Heart left ventricle (tissue), 16 donors: ENCODE results near the gene NDUFS1. TPM values are rescaled to one million over a fixed set of nuclear protein-coding genes. Genes with fewer than 3 reads are reported as not detected.

Experiments
- ATAC-seq, 4 donors: fragments of 200-7000 bp; cut with Tn5 transposase; one replicate each; pipeline ENCODE4 v1.9.1; 2020 to 2022; ENCODE audit warnings: moderate library complexity in 4 of 4, mild to moderate bottlenecking in 3 of 4, moderate number of reproducible peaks in 1 of 4
- DNase-seq, 5 donors: peaks; one replicate each; pipeline ENCODE4 v3.0.0-alpha.2; 2020
- H3K27ac ChIP-seq, 12 donors: fragments of 200-600 bp; sonication (generic) in 4 of 12; one replicate each; pipeline versions ENCODE4 v1.5.0 to v1.8.0; 2016 to 2022; ENCODE audit warnings: mild to moderate bottlenecking in 2 of 12
- H3K27me3 ChIP-seq, 9 donors: fragments of 200-600 bp; sonication (generic) in 2 of 9; one replicate each; pipeline versions ENCODE4 v1.5.1 to v1.8.0; 2016 to 2022; ENCODE audit warnings: mild to moderate bottlenecking in 3 of 9
- H3K36me3 ChIP-seq, 9 donors: fragments of 200-600 bp; sonication (generic) in 2 of 9; one replicate each; pipeline versions ENCODE4 v1.5.0 to v1.8.0; 2018 to 2022; ENCODE audit warnings: mild to moderate bottlenecking in 2 of 9
- H3K4me1 ChIP-seq, 12 donors: fragments of 200-600 bp; sonication (generic) in 4 of 12; one replicate each; pipeline versions ENCODE4 v1.5.0 to v1.8.0; 2016 to 2022; ENCODE audit warnings: mild to moderate bottlenecking in 3 of 12
- H3K4me3 ChIP-seq, 12 donors: fragments of 200-600 bp; sonication (generic) in 4 of 12; one replicate each; pipeline versions ENCODE4 v1.5.0 to v1.8.0; 2017 to 2022; ENCODE audit warnings: mild to moderate bottlenecking in 9 of 12, moderate library complexity in 4 of 12
- H3K9me3 ChIP-seq, 12 donors: fragments of 200-600 bp; sonication (generic) in 4 of 12; one replicate each; pipeline versions ENCODE4 v1.5.0 to v1.8.0; 2016 to 2022; ENCODE audit warnings: mild to moderate bottlenecking in 1 of 12
- POLR2A ChIP-seq, 2 donors: fragments of 450-650 bp; IDR thresholded peaks; one replicate each; pipeline ENCODE4 v1.6.1; 2017; ENCODE audit warnings: antibody characterized with exemption in 2 of 2, mild to moderate bottlenecking in 2 of 2, moderate library complexity in 2 of 2
- WGBS, 4 donors: extraction: QIAGEN DNeasy Blood & Tissue Kit in 2 of 4; methylation state at CpG; one replicate each; pipeline versions ENCODE4 v1.1.5 to v1.1.7; 2013 to 2018; 5-methylcytosine and 5-hydroxymethylcytosine counted together
- intact Hi-C, 10 donors: fragments of 100-400 bp; cut with DNase I; formaldehyde crosslinking; loops; one replicate each; pipeline versions ENCODE4 v1.11.1 to v1.14.2; 2022
- polyA plus RNA-seq, 2 donors: library from polyadenylated mRNA; stranded (reverse); fragments of 200-250 nt; gene quantifications; one replicate each; pipeline ENCODE4 v1.2.3, GENCODE V29; 2013
- total RNA-seq, 9 donors: library from RNA; depleted of rRNA in 2 of 9; stranded (reverse); fragments of >200 nt in 2 of 9; fragmentation: NEBNext Ultra II Directional in 3 of 9; extraction: Animal tissue kit (Norgen Biotek cat#: 25700) in 3 of 9; gene quantifications; one replicate each; pipeline versions ENCODE4 v1.1.0 to v1.2.4, GENCODE V29; 2016 to 2023
- TF ChIP-seq, protein P1 (sequence below), 12 donors: fragments of 200-600 bp; sonication (generic) in 4 of 12; IDR thresholded peaks; one replicate each; pipeline versions ENCODE4 v1.5.0 to v1.8.0; 2018 to 2022; ENCODE audit warnings: antibody characterized with exemption in 12 of 12, mild to moderate bottlenecking in 5 of 12
- donor health status: ischemic (EF 13 %, LVEDD 7.1; RV severe dilation, severe dysfunction).
- donor health status: healthy with polysubstance abuse.
- donor health status: DM: no; HTN: yes; CAD: no.
- donor health status: DM: no; HTN: no; CAD: no.
- donor health status: ischemic (EF 25% LVEDD 6.9; RV normal size, moderate dysfunction).
- donor health status: ischemic (EF 25% LVEDD 5.7; RV mildly dilated, moderate dysfunction).
- donor health status: healthy.
- donor health status: DM: yes; HTN: yes; CAD: no.
- donor health status: ischemic (EF 35%, LVEDD 5.7; RV mildly dilated, moderate dysfunction).
- donor health status: nonischemic (EF 11% LVEDD 7.7; RV severe dilation, severe dysfunction).
- donor health status: DM: yes; HTN: yes; CAD: no.
- donor health status: PGD.
- donor health status: ischemic (EF 29% LVEDD 5.4; RV normal size, mild dysfunction).
- donor health status: nonischemic (EF 23%, LVEDD 6.1; RV moderate dilation, normal function).

Gene NDUFS1
- total and polyA plus RNA-seq, 11 donors: 97.0 to 804 (median 489) TPM

DNA sequence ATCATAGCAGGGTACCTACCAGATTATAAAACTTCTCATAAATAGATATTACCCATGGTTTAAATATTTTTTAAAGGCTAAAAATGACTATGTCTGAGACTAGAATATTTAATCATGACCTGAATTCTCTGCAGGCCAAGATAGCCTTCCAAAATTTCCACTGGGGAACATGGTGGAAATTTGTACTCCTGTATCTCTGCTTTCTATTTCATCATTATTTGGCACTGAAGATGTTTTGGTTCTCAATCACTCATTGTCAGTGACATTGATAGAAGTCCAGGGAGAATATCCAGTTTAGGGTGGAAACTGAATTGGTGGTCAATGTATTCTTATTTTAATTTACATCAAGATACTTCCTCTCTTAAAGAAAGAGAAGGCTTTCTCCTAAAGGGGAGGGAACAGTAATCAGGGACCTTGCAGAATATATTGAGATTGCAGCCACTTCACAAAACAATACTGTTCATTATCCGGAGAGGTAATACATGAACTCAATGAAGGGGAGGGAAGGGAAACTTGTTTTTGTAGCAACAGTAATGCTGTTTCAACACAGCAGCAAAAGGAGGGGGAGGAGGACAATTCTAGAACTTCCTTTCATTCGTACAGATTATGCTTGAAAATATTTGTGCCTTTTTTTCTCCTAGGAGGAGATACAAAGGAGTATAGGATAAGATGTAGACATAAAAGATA lies 34.6 kb upstream of the NDUFS1 start:
- no peak overlapping the region for H3K4me3 ChIP-seq
- H3K4me1 ChIP-seq: peaks cover 0 to 5% (median 0%) of the 10 kb centered on the region in 12 donors
- no peaks in the 10 kb centered on the region for H3K36me3 ChIP-seq
- TF ChIP-seq, protein P1, sequence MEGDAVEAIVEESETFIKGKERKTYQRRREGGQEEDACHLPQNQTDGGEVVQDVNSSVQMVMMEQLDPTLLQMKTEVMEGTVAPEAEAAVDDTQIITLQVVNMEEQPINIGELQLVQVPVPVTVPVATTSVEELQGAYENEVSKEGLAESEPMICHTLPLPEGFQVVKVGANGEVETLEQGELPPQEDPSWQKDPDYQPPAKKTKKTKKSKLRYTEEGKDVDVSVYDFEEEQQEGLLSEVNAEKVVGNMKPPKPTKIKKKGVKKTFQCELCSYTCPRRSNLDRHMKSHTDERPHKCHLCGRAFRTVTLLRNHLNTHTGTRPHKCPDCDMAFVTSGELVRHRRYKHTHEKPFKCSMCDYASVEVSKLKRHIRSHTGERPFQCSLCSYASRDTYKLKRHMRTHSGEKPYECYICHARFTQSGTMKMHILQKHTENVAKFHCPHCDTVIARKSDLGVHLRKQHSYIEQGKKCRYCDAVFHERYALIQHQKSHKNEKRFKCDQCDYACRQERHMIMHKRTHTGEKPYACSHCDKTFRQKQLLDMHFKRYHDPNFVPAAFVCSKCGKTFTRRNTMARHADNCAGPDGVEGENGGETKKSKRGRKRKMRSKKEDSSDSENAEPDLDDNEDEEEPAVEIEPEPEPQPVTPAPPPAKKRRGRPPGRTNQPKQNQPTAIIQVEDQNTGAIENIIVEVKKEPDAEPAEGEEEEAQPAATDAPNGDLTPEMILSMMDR (IDR thresholded peaks at IDR 0.05): no peak
- TF ChIP-seq POLR2A (IDR thresholded peaks at IDR 0.05): no peak
- DNase-seq (no peak), ATAC-seq (peak in 1 of 4 donors; percentile 28)
- peak overlapping the region in 2 of 12 donors; percentile 1 to 46 for H3K27ac ChIP-seq
- no peaks in the 10 kb centered on the region for H3K27me3 ChIP-seq
- no peaks in the 10 kb centered on the region for H3K9me3 ChIP-seq
- intact Hi-C loops: no loop called here
- 37 to 52% (median 47%) methylated on average over 2 of the region's 2 CpGs for WGBS, 4 donors

- H3K4me1 ChIP-seq: peaks cover 0 to 5% (median 0%) of the 10 kb centered on the region in 12 donors
- TF ChIP-seq POLR2A (IDR thresholded peaks at IDR 0.05): no peak
- TF ChIP-seq, protein P1 (IDR thresholded peaks at IDR 0.05): no peak
- H3K9me3 ChIP-seq: no peaks in the 10 kb centered on the region
- no peak for ATAC-seq
- H3K27ac ChIP-seq: no peak overlapping the region
- no peaks in the 10 kb centered on the region for H3K36me3 ChIP-seq
- no peaks in the 10 kb centered on the region for H3K27me3 ChIP-seq
- H3K4me3 ChIP-seq: no peak overlapping the region
- 93 to 99% (median 95%) methylated on average over 3 of the region's 3 CpGs for WGBS, 4 donors
- DNase-seq: no peak
- intact Hi-C loops: no loop called here
Observed at GRCh38 chr2:206192157-206192556, 32.9 kb upstream of the NDUFS1 start.

DNA sequence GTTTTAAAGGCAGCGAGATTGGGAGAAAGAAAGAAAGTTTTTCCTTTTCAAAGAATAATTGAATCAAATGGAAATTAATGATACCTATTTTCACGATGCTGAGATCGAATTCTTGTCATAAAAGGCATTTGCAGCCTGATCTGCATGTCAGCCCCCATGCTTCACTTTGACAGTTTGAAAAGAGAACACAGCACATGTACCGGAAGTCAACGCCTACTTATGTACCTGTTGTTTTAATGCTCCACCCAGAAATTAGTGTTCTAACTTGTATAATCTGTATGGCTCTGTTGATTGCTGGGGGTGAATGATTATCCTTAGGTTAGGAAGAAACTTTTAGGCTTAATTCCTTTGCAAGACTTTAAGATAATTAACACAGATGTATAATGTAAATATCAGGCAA lies 31.4 kb upstream of the NDUFS1 start:
- intact Hi-C loops: no loop called here
- Histone ChIP-seq H3K27me3 (no peaks in the 10 kb centered on the region), H3K4me3 (no peak overlapping the region), H3K9me3 (no peaks in the 10 kb centered on the region), H3K36me3 (no peaks in the 10 kb centered on the region), H3K4me1 (peaks cover 0 to 5% (median 0%) of the 10 kb centered on the region in 12 donors), H3K27ac (no peak overlapping the region)
- ATAC-seq (no peak), DNase-seq (no peak)
- 88 to 91% (median 90%) methylated on average over 5 of the region's 5 CpGs for WGBS, 4 donors
- TF ChIP-seq, protein P1 (IDR thresholded peaks at IDR 0.05): no peak
- TF ChIP-seq POLR2A (IDR thresholded peaks at IDR 0.05): no peak

GRCh38 chr2:206190111-206190510 lies 30.9 kb upstream of the NDUFS1 start:
- no peak for DNase-seq
- Histone ChIP-seq H3K4me1 (peaks cover 0 to 5% (median 0%) of the 10 kb centered on the region in 12 donors), H3K9me3 (no peaks in the 10 kb centered on the region), H3K4me3 (no peak overlapping the region), H3K36me3 (no peaks in the 10 kb centered on the region), H3K27me3 (no peaks in the 10 kb centered on the region), H3K27ac (no peak overlapping the region)
- TF ChIP-seq, protein P1 (IDR thresholded peaks at IDR 0.05): no peak
- TF ChIP-seq POLR2A (IDR thresholded peaks at IDR 0.05): no peak
- 77 to 88% (median 80%) methylated on average over 2 of the region's 2 CpGs for WGBS, 4 donors
- no peak for ATAC-seq
- intact Hi-C loops: no loop called here
